OCI-LY7 (cell line): ENCODE measurements around the gene SNCB.

Source experiments
- CTCF ChIP-seq: fragments of 200-600 bp; sonication (generic); conservative IDR thresholded peaks from 2 replicates; pipeline ENCODE4 v1.5.1; 2014; ENCODE audit warnings: mild to moderate bottlenecking, antibody characterized with exemption, low read length, moderate library complexity, mixed read lengths
- EZH2phosphoT487 ChIP-seq: fragments of 200-600 bp; sonication (generic); IDR thresholded peaks from 2 replicates; pipeline ENCODE4 v1.6.1; 2018; ENCODE audit warnings: low read depth, borderline replicate concordance, mild to moderate bottlenecking, mixed run types, antibody characterized with exemption, low read length, moderate library complexity, mixed read lengths

GRCh38 chr5:176590035-176590717 lies 40.2 kb downstream of the SNCB start:
- TF ChIP-seq CTCF (no peak), EZH2phosphoT487 (no peak)
